Measurements from ENCODE around the gene ASPHD2.

Gene ASPHD2

GRCh38 chr22:26466196-26466595 is 37.1 kb downstream of the ASPHD2 start:
- Histone ChIP-seq H3K4me1 (ENCODE audit: control insufficient read depth, low read length) (no peaks in the 10 kb centered on the region), H4K20me1 (ENCODE audit: control insufficient read depth, insufficient read depth, low read depth, low read length) (no peaks in the 10 kb centered on the region), H3K9me2 (replicated peaks; ENCODE audit: control insufficient read depth, low read length) (no peaks in the 10 kb centered on the region), H3K4me2 (ENCODE audit: low read length) (no peak overlapping the region), H3K4me3 (ENCODE audit: low read length) (no peak overlapping the region), H3K27me3 (ENCODE audit: control insufficient read depth, low read length) (no peaks in the 10 kb centered on the region), H3K36me3 (ENCODE audit: control insufficient read depth, low read length) (peaks cover 93% of the 10 kb centered on the region), H3F3A (ENCODE audit: control insufficient read depth, insufficient read depth) (no peaks in the 10 kb centered on the region), H3K27ac (ENCODE audit: low read depth, low read length) (no peak overlapping the region), H3K9me3 (ENCODE audit: control insufficient read depth, insufficient read depth, low read length) (no peaks in the 10 kb centered on the region), H3K79me2 (ENCODE audit: control insufficient read depth, low read length) (peaks cover 63% of the 10 kb centered on the region)
- TF ChIP-seq, protein P1, sequence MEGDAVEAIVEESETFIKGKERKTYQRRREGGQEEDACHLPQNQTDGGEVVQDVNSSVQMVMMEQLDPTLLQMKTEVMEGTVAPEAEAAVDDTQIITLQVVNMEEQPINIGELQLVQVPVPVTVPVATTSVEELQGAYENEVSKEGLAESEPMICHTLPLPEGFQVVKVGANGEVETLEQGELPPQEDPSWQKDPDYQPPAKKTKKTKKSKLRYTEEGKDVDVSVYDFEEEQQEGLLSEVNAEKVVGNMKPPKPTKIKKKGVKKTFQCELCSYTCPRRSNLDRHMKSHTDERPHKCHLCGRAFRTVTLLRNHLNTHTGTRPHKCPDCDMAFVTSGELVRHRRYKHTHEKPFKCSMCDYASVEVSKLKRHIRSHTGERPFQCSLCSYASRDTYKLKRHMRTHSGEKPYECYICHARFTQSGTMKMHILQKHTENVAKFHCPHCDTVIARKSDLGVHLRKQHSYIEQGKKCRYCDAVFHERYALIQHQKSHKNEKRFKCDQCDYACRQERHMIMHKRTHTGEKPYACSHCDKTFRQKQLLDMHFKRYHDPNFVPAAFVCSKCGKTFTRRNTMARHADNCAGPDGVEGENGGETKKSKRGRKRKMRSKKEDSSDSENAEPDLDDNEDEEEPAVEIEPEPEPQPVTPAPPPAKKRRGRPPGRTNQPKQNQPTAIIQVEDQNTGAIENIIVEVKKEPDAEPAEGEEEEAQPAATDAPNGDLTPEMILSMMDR (IDR thresholded peaks at IDR 0.05; ENCODE audit: low read depth, low read length, poor library complexity, severe bottlenecking): no peak
- no peak for TF ChIP-seq EZH2phosphoT487 (IDR thresholded peaks at IDR 0.05; ENCODE audit: borderline replicate concordance, low read length)

GRCh38 chr22:26470807-26471206 is 41.7 kb downstream of the ASPHD2 start:
- Histone ChIP-seq H3K27ac (ENCODE audit: low read depth, low read length) (no peak overlapping the region), H3K4me2 (ENCODE audit: low read length) (no peak overlapping the region), H3K4me1 (ENCODE audit: control insufficient read depth, low read length) (peaks cover 4% of the 10 kb centered on the region), H3K9me3 (ENCODE audit: control insufficient read depth, insufficient read depth, low read length) (no peaks in the 10 kb centered on the region), H3K9me2 (replicated peaks; ENCODE audit: control insufficient read depth, low read length) (no peaks in the 10 kb centered on the region), H3K27me3 (ENCODE audit: control insufficient read depth, low read length) (no peaks in the 10 kb centered on the region), H3K4me3 (ENCODE audit: low read length) (no peak overlapping the region), H4K20me1 (ENCODE audit: control insufficient read depth, insufficient read depth, low read depth, low read length) (no peaks in the 10 kb centered on the region), H3F3A (ENCODE audit: control insufficient read depth, insufficient read depth) (no peaks in the 10 kb centered on the region), H3K79me2 (ENCODE audit: control insufficient read depth, low read length) (peaks cover 48% of the 10 kb centered on the region), H3K36me3 (ENCODE audit: control insufficient read depth, low read length) (peaks cover 90% of the 10 kb centered on the region)
- TF ChIP-seq EZH2phosphoT487 (IDR thresholded peaks at IDR 0.05; ENCODE audit: borderline replicate concordance, low read length): no peak
- TF ChIP-seq, protein P1 (IDR thresholded peaks at IDR 0.05; ENCODE audit: low read depth, low read length, poor library complexity, severe bottlenecking): no peak

GRCh38 chr22:26471522-26471921 is 42.5 kb downstream of the ASPHD2 start:
- Histone ChIP-seq H3K4me2 (ENCODE audit: low read length) (no peak overlapping the region), H3K27me3 (ENCODE audit: control insufficient read depth, low read length) (no peaks in the 10 kb centered on the region), H3K9me3 (ENCODE audit: control insufficient read depth, insufficient read depth, low read length) (no peaks in the 10 kb centered on the region), H3K4me1 (ENCODE audit: control insufficient read depth, low read length) (peaks cover 5% of the 10 kb centered on the region), H3K27ac (ENCODE audit: low read depth, low read length) (no peak overlapping the region), H4K20me1 (ENCODE audit: control insufficient read depth, insufficient read depth, low read depth, low read length) (no peaks in the 10 kb centered on the region), H3K36me3 (ENCODE audit: control insufficient read depth, low read length) (peaks cover 88% of the 10 kb centered on the region), H3K4me3 (ENCODE audit: low read length) (no peak overlapping the region), H3K9me2 (replicated peaks; ENCODE audit: control insufficient read depth, low read length) (no peaks in the 10 kb centered on the region), H3F3A (ENCODE audit: control insufficient read depth, insufficient read depth) (no peaks in the 10 kb centered on the region), H3K79me2 (ENCODE audit: control insufficient read depth, low read length) (peaks cover 48% of the 10 kb centered on the region)
- TF ChIP-seq EZH2phosphoT487 (IDR thresholded peaks at IDR 0.05; ENCODE audit: borderline replicate concordance, low read length): no peak
- TF ChIP-seq, protein P1 (IDR thresholded peaks at IDR 0.05; ENCODE audit: low read depth, low read length, poor library complexity, severe bottlenecking): no peak

Data from DOHH2 (cell line).